Activated CD8-positive, alpha-beta T cell treated with anti-CD3 and anti-CD28 coated beads for 36 hours (primary cell): ENCODE data around the gene SRPRB. TPM values are rescaled to one million over a fixed set of nuclear protein-coding genes. Genes with fewer than 3 reads are reported as not detected.

Experiments used
- ATAC-seq: fragments of 200-7000 bp; cut with Tn5 transposase; one replicate; pipeline ENCODE4 v1.10.0; 2021; ENCODE audit warnings: mild to moderate bottlenecking, moderate library complexity
- CTCF ChIA-PET: fragments of 350-600 bp; sonication (Branson Sonifier 250); formaldehyde crosslinking; loops from one replicate; lab custom pipeline; 2021; ENCODE audit warnings: antibody characterized with exemption; lab: Charles Lee
- POLR2A ChIA-PET: fragments of 350-600 bp; sonication (Branson Sonifier 250); formaldehyde crosslinking; loops from one replicate; lab custom pipeline; 2021; ENCODE audit warnings: antibody characterized with exemption; lab: Charles Lee
- DNase-seq: peaks from one replicate; pipeline ENCODE4 v3.0.0-alpha.2; 2020
- H3K27ac Mint-ChIP-seq: one replicate; pipeline ENCODE4 v1.8.0; 2021; ENCODE audit warnings: mild to moderate bottlenecking, mixed read lengths
- H3K27me3 Mint-ChIP-seq: one replicate; pipeline ENCODE4 v1.8.0; 2021; ENCODE audit warnings: mixed read lengths
- H3K36me3 Mint-ChIP-seq: one replicate; pipeline ENCODE4 v1.8.0; 2021; ENCODE audit warnings: low read depth, mixed read lengths
- H3K4me1 Mint-ChIP-seq: one replicate; pipeline ENCODE4 v1.8.0; 2021; ENCODE audit warnings: low read depth, mixed read lengths
- H3K4me3 Mint-ChIP-seq: one replicate; pipeline ENCODE4 v1.8.0; 2021; ENCODE audit warnings: mild to moderate bottlenecking, moderate library complexity, mixed read lengths
- H3K9me3 Mint-ChIP-seq: one replicate; pipeline ENCODE4 v1.8.0; 2021; ENCODE audit warnings: mixed read lengths
- CTCF ChIP-seq: fragments of 200-600 bp; IDR thresholded peaks from one replicate; pipeline ENCODE4 v1.8.0; 2022; ENCODE audit warnings: antibody characterized with exemption, mild to moderate bottlenecking
- intact Hi-C: fragments of 100-400 bp; cut with micrococcal nuclease; formaldehyde crosslinking; loops from one replicate; pipeline ENCODE4 v1.10.0; 2022
- total RNA-seq, 2 experiments: library from RNA; stranded (reverse); gene quantifications; one replicate each; pipeline ENCODE4 v1.2.3, GENCODE V29; 2021

Gene SRPRB
- total RNA-seq, 2 experiments from 2014 or later, result 63.8 to 65.8 TPM

GRCh38 chr3:133758964-133759739 is 46.5 kb upstream of the SRPRB start:
- intact Hi-C loops, result no loop called here
- H3K4me3 Mint-ChIP-seq, result no peak overlapping the region
- POLR2A ChIA-PET, result no interaction called here
- H3K27me3 Mint-ChIP-seq, result peaks cover 6% of the 10 kb centered on the region
- ATAC-seq (no peak), DNase-seq (no peak)
- no peak for TF ChIP-seq CTCF
- H3K27ac Mint-ChIP-seq, result no peak overlapping the region
- H3K36me3 Mint-ChIP-seq, result no peaks in the 10 kb centered on the region
- H3K9me3 Mint-ChIP-seq, result no peaks in the 10 kb centered on the region
- CTCF ChIA-PET, result no interaction called here
- H3K4me1 Mint-ChIP-seq, result no peaks in the 10 kb centered on the region

GRCh38 chr3:133759740-133760305 is 45.8 kb upstream of the SRPRB start:
- H3K4me3 Mint-ChIP-seq, result no peak overlapping the region
- no peak for TF ChIP-seq CTCF
- intact Hi-C loops, result no loop called here
- H3K4me1 Mint-ChIP-seq, result no peaks in the 10 kb centered on the region
- DNase-seq (no peak), ATAC-seq (no peak)
- POLR2A ChIA-PET, result no interaction called here
- H3K9me3 Mint-ChIP-seq, result no peaks in the 10 kb centered on the region
- CTCF ChIA-PET, result no interaction called here
- peaks cover 6% of the 10 kb centered on the region for H3K27me3 Mint-ChIP-seq
- no peak overlapping the region for H3K27ac Mint-ChIP-seq
- no peaks in the 10 kb centered on the region for H3K36me3 Mint-ChIP-seq

DNA sequence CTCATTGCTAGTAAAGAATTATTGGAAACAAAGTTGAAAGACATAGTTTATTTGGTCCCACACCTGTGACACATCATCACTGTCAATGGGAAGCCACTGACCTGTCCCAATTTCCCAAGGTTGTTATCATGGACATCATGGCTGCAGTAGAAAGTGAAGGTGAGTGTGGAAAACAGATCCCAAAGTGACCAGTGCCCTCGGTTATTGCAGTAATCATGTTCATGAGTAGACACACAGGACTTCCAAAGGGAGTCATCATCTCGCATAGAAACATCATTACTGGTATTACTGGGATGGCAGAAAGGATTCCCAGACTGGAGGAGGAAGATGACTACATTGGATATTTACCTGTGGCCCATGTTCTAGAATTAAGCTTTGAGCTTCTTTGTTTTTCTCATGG is 44.7 kb upstream of the SRPRB start:
- no peaks in the 10 kb centered on the region for H3K36me3 Mint-ChIP-seq

GRCh38 chr3:133761605-133762484 is 43.8 kb upstream of the SRPRB start:
- no peak for TF ChIP-seq CTCF
- Mint-ChIP-seq H3K36me3 (no peaks in the 10 kb centered on the region), H3K4me1 (no peaks in the 10 kb centered on the region), H3K4me3 (no peak overlapping the region), H3K9me3 (no peaks in the 10 kb centered on the region), H3K27ac (no peak overlapping the region), H3K27me3 (peaks cover 7% of the 10 kb centered on the region)
- no peak for DNase-seq
- no peak for ATAC-seq
- intact Hi-C loops, result no loop called here
- ChIA-PET CTCF (interaction anchor here (0.6 kb wide), 1 partner anchor 53 kb away, joined by 3 read pairs; no protein-coding TSS in a partner anchor), POLR2A (no interaction called here)

More for the DNA sequence above, 44.7 kb upstream of the SRPRB start:
- H3K9me3 Mint-ChIP-seq, result no peaks in the 10 kb centered on the region
- no peaks in the 10 kb centered on the region for H3K4me1 Mint-ChIP-seq
- ChIA-PET CTCF (interaction anchor here (0.6 kb wide), 1 partner anchor 52 kb away, joined by 3 read pairs; no protein-coding TSS in a partner anchor), POLR2A (no interaction called here)
- no peak overlapping the region for H3K27ac Mint-ChIP-seq
- H3K27me3 Mint-ChIP-seq, result peaks cover 6% of the 10 kb centered on the region
- intact Hi-C loops, result no loop called here
- no peak for TF ChIP-seq CTCF
- no peak overlapping the region for H3K4me3 Mint-ChIP-seq
- DNase-seq, result no peak
- ATAC-seq, result no peak
